HepG2 (cell line): ENCODE results near the gene SNCG. TPM values are rescaled to one million over a fixed set of nuclear protein-coding genes. Genes with fewer than 3 reads are reported as not detected.

Experiments
- ATAC-seq: fragments of 200-7000 bp; cut with Tn5 transposase; 3 replicates; pipeline ENCODE4 v1.9.1; 2020; ENCODE audit warnings: mild to moderate bottlenecking, moderate library complexity
- BruUV-seq: library from RNA; stranded (reverse); fragments of 400-500 nt; replicated peaks from 2 replicates; lab custom pipeline; 2021; lab: Mats Ljungman, UMichigan
- CTCF ChIA-PET: fragments of 300-600 bp; formaldehyde crosslinking; extraction: SDS; loops from one replicate; lab custom pipeline; 2021; ENCODE audit warnings: low total read pairs, inconsistent platforms, low intra/inter-chr PET ratio; lab: Yijun Ruan, JAX
- POLR2A ChIA-PET: fragments of 350-600 bp; sonication (Branson Sonifier 250); formaldehyde crosslinking; loops from one replicate; lab custom pipeline; 2020; ENCODE audit warnings: antibody characterized with exemption, inconsistent platforms; lab: Yijun Ruan, JAX
- DNase-seq: peaks from one replicate; pipeline ENCODE4 v3.0.0-alpha.2; 2015; ENCODE audit warnings: low spot score
- FAIRE-seq: peaks from 3 replicates; lab custom pipeline; 2011; peaks lifted over from hg19 to GRCh38; lab: Jason Lieb, UNC
- H2AFZ ChIP-seq: one replicate; pipeline ENCODE4 v1.6.1; 2011; ENCODE audit warnings: low read length, inconsistent platforms
- H3K27ac ChIP-seq: fragments of 300-600 bp; 3 replicates; pipeline ENCODE4 v1.8.0; 2011; ENCODE audit warnings: mixed run types, mild to moderate bottlenecking, mixed read lengths, low read length, inconsistent platforms; ENCODE audit not compliant: insufficient read depth; ENCODE audit errors: extremely low read length
- H3K27me3 ChIP-seq, 2 experiments: fragments of 200-600 bp in 1 of 2; 2 replicates in 1 of 2; 3 replicates in 1 of 2; pipeline versions ENCODE4 v1.6.0 to v1.8.0; 2011; ENCODE audit warnings: low read length in 2 of 2, mild to moderate bottlenecking in 2 of 2, moderate library complexity in 2 of 2, inconsistent platforms in 1 of 2; ENCODE audit not compliant: insufficient read depth in 2 of 2, control insufficient read depth in 1 of 2
- H3K36me3 ChIP-seq, 2 experiments: fragments of 200-600 bp in 1 of 2; replicated peaks in 1 of 2; 2 replicates in 1 of 2; 3 replicates in 1 of 2; pipeline versions ENCODE4 v1.5.1 to v1.8.0; 2011; ENCODE audit warnings: low read length in 2 of 2, inconsistent platforms in 1 of 2; ENCODE audit not compliant: insufficient read depth in 2 of 2, control insufficient read depth in 1 of 2
- H3K4me1 ChIP-seq: 2 replicates; pipeline ENCODE4 v1.5.1; 2012; ENCODE audit warnings: low read length, inconsistent platforms; ENCODE audit not compliant: insufficient read depth
- H3K4me2 ChIP-seq: 2 replicates; pipeline ENCODE4 v1.6.0; 2011; ENCODE audit warnings: low read depth, low read length, inconsistent platforms
- H3K4me3 ChIP-seq, 3 experiments: fragments of 200-600 bp in 1 of 3; sonication (generic), shearing (Covaris generic) in 1 of 3; replicated peaks in 1 of 3; 2 replicates each; pipeline ENCODE4 v1.5.1; 2011 to 2016; ENCODE audit warnings: low read length in 3 of 3, inconsistent platforms in 2 of 3, low read depth in 2 of 3, mild to moderate bottlenecking in 2 of 3, control low read depth in 1 of 3, mixed read lengths in 1 of 3; ENCODE audit not compliant: insufficient read depth in 1 of 3
- H3K79me2 ChIP-seq: one replicate; pipeline ENCODE4 v1.6.1; 2011; ENCODE audit warnings: low read length, inconsistent platforms; ENCODE audit not compliant: insufficient read depth
- H3K9ac ChIP-seq: 2 replicates; pipeline ENCODE4 v1.6.0; 2011; ENCODE audit warnings: mild to moderate bottlenecking, low read depth, low read length, inconsistent platforms; ENCODE audit not compliant: insufficient read depth
- H3K9me3 ChIP-seq: 2 replicates; pipeline ENCODE4 v1.5.1; 2012; ENCODE audit warnings: mild to moderate bottlenecking, low read length
- H4K20me1 ChIP-seq: 2 replicates; pipeline ENCODE4 v1.6.0; 2011; ENCODE audit warnings: inconsistent platforms, mild to moderate bottlenecking, low read length, moderate library complexity; ENCODE audit not compliant: insufficient read depth
- ATF7 ChIP-seq, 2 experiments: fragments of 450-650 bp in 1 of 2; sonication (generic) in 1 of 2; formaldehyde crosslinking in 1 of 2; IDR thresholded peaks; 2 replicates each; pipeline versions ENCODE4 v1.4.0 to v1.6.1; 2016 to 2020; ENCODE audit warnings: antibody characterized with exemption in 1 of 2, mild to moderate bottlenecking in 1 of 2, missing genetic modification reagents in 1 of 2
- EED ChIP-seq: sonication (generic); formaldehyde crosslinking; IDR thresholded peaks from 2 replicates; pipeline ENCODE4 v1.5.0; 2020; ENCODE audit warnings: mild to moderate bottlenecking, missing genetic modification reagents
- KAT8 ChIP-seq: IDR thresholded peaks from 2 replicates; pipeline ENCODE4 v1.6.1; 2016; ENCODE audit warnings: missing genetic modification reagents, missing compliant biosample characterization
- MED8 ChIP-seq: sonication (generic); formaldehyde crosslinking; IDR thresholded peaks from 2 replicates; pipeline ENCODE4 v1.8.1; 2023; ENCODE audit warnings: mild to moderate bottlenecking, missing genetic modification reagents; ENCODE audit not compliant: insufficient replicate concordance
- NFYB ChIP-seq: sonication (generic); formaldehyde crosslinking; IDR thresholded peaks from 2 replicates; pipeline ENCODE4 v1.4.0; 2020; ENCODE audit warnings: missing genetic modification reagents
- SAP130 ChIP-seq: IDR thresholded peaks from 2 replicates; pipeline ENCODE4 v1.6.1; 2016; ENCODE audit warnings: low read depth
- TEAD3 ChIP-seq: optimal IDR thresholded peaks from 2 replicates; pipeline ENCODE3; 2016; ENCODE audit warnings: borderline replicate concordance
- XBP1 ChIP-seq: sonication (generic); formaldehyde crosslinking; IDR thresholded peaks from 2 replicates; pipeline ENCODE4 v1.5.0; 2020; ENCODE audit warnings: missing genetic modification reagents
- ZNF687 ChIP-seq: sonication (generic); formaldehyde crosslinking; IDR thresholded peaks from 2 replicates; pipeline ENCODE4 v1.5.1; 2020; ENCODE audit warnings: mild to moderate bottlenecking, missing genetic modification reagents, moderate library complexity
- WGBS: methylation state at CpG from one replicate; pipeline ENCODE4 v1.1.6; 2017; ENCODE audit warnings: low lambda C conversion rate; 5-methylcytosine and 5-hydroxymethylcytosine counted together
- in situ Hi-C: cut with HindIII; loops from 2 replicates; pipeline ENCODE4 v1.10.0; 2017; ENCODE audit warnings: low pct_unique_long_range_greater_than_20kb; ENCODE audit not compliant: extremely low pct_ligation_motif_present
- intact Hi-C: fragments of 100-400 bp; cut with micrococcal nuclease; formaldehyde crosslinking; loops from one replicate; pipeline ENCODE4 v1.10.0; 2022; ENCODE audit not compliant: unreplicated experiment
- polyA plus RNA-seq, 8 experiments: library from polyadenylated mRNA; depleted of rRNA in 3 of 8; stranded (reverse) in 7 of 8; unstranded in 1 of 8; fragments of >200 nt; fragmentation: Illumina TruSeq in 4 of 8; extraction: Trizol in 4 of 8; gene quantifications; 2 replicates each; pipeline versions ENCODE4 v1.2.1 to v1.2.3, GENCODE V29; 2011 to 2016; ENCODE audit warnings: low read depth in 4 of 8, missing spikeins in 1 of 8, mixed read lengths in 1 of 8; ENCODE audit not compliant: insufficient read depth in 1 of 8
- total RNA-seq, 5 experiments: library from RNA; depleted of rRNA; stranded (reverse); fragments of >200 nt; fragmentation: Illumina TruSeq; extraction: Trizol; gene quantifications; 2 replicates each; pipeline ENCODE4 v1.2.3, GENCODE V29; 2016; ENCODE audit warnings: low read depth in 1 of 5

SNCG gene
- total and polyA plus RNA-seq, 2 of the 13 experiments (the other 11 are each of a cell fraction or from before 2014, with no cell fraction given) = 0.22 to 0.91 TPM

GRCh38 chr10:86957471-86958115 is 806 bp upstream of the SNCG start, which contains the start of gene MMRN2:
Gene MMRN2, minus strand, starts transcription at chr10:86957615. Its CDS starts 74 bp downstream, at chr10:86957541.
- ATAC-seq (no peak), FAIRE-seq (no peak), DNase-seq (no peak)
- H3K9ac ChIP-seq = no peak within 1 kb of the TSS
- no TSS peak for BruUV-seq
- ChIA-PET POLR2A (no interaction called here), CTCF (no interaction called here)
- H3K4me3 ChIP-seq = peak within 1 kb of the TSS in 1 of 3 experiments; percentile 66; a peak in 1 of 6 replicates
- peak within 1 kb of the TSS; percentile 73; the same call in 1 of the 2 replicates for H3K4me2 ChIP-seq
- in situ Hi-C loops = no loop called here
- no peak within 1 kb of the TSS for H2AFZ ChIP-seq
- H3K4me1 ChIP-seq = peaks cover 59% of the 10 kb centered on the region
- no peak within 1 kb of the TSS for H3K27ac ChIP-seq
- WGBS = 12% methylated on average over 6 of the region's 9 CpGs
- intact Hi-C loops = no loop called here
- H3K79me2 ChIP-seq = no peaks in the 10 kb centered on the region
- no peaks in the 10 kb centered on the region for H4K20me1 ChIP-seq
- H3K9me3 ChIP-seq = no peaks in the 10 kb centered on the region
- TF ChIP-seq NFYB (CRISPR knock-in tag) (no peak), KAT8 (CRISPR knock-in tag) (no peak), ATF7 (IDR thresholded peaks at IDR 0.05) (no peak), ATF7 (CRISPR knock-in tag; IDR thresholded peaks at IDR 0.05) (0 out of 2 replicates have a peak, but pooled peaks have one; percentile 27)
- peaks cover 7 to 71% of the 10 kb centered on the region in 2 experiments for H3K27me3 ChIP-seq
- H3K36me3 ChIP-seq = no peaks in the 10 kb centered on the region

- CTCF ChIA-PET = interaction anchor here (1.2 kb wide), 1 partner anchor 19 kb away, joined by 3 read pairs; no protein-coding TSS in a partner anchor
- no peaks in the 10 kb centered on the region for H4K20me1 ChIP-seq
- H3K4me1 ChIP-seq = peaks cover 55% of the 10 kb centered on the region
- peak overlapping the region in 2 of 3 experiments; percentile 7 to 66; a peak in 1 of 6 replicates for H3K4me3 ChIP-seq
- no peak overlapping the region for H2AFZ ChIP-seq
- BruUV-seq = no TSS peak
- 9% methylated on average over 5 of the region's 16 CpGs for WGBS
- H3K9me3 ChIP-seq = no peaks in the 10 kb centered on the region
- H3K4me2 ChIP-seq = peak overlapping the region; percentile 73
- no peak overlapping the region for H3K9ac ChIP-seq
- intact Hi-C loops (no loop called here), in situ Hi-C loops (no loop called here)
- H3K27ac ChIP-seq = no peak overlapping the region
- FAIRE-seq (no peak), ATAC-seq (peak; percentile 62), DNase-seq (peak; percentile 31)
- no peaks in the 10 kb centered on the region for H3K79me2 ChIP-seq
- no peaks in the 10 kb centered on the region for H3K36me3 ChIP-seq
- peaks cover 11 to 73% of the 10 kb centered on the region in 2 experiments for H3K27me3 ChIP-seq
- POLR2A ChIA-PET = interaction anchor here (0.9 kb wide), 1 partner anchor 203 kb away, joined by 3 read pairs; the partner anchor contains the start of gene BMPR1A
- TF ChIP-seq XBP1 (no peak), ZNF687 (peak; percentile 14), EED (CRISPR knock-in tag) (peak; percentile 38; the same call in 1 of the 2 replicates), SAP130 (CRISPR knock-in tag) (peak; percentile 35; the same call in 1 of the 2 replicates), MED8 (CRISPR knock-in tag) (no peak), TEAD3 (CRISPR knock-in tag) (peak; percentile 48)
Measured at GRCh38 chr10:86958901-86959736, 720 bp downstream of the SNCG start.
